H9 (cell line): ENCODE measurements around the gene GANAB. TPM values are rescaled to one million over a fixed set of nuclear protein-coding genes. Genes with fewer than 3 reads are reported as not detected.

Experiments
- DNase-seq: peaks from one replicate; pipeline ENCODE4 v3.0.0-alpha.2; 2017
- H2AFZ ChIP-seq: one replicate; pipeline ENCODE4 v1.6.1; 2013; ENCODE audit warnings: mild to moderate bottlenecking, low read length, control low read depth, moderate library complexity
- H2AK5ac ChIP-seq: 2 replicates; pipeline ENCODE4 v1.6.1; 2013; ENCODE audit warnings: low read length, control low read depth, mixed read lengths; ENCODE audit not compliant: insufficient read length
- H2BK120ac ChIP-seq: one replicate; pipeline ENCODE4 v1.6.1; 2013; ENCODE audit warnings: low read depth, mild to moderate bottlenecking, low read length, control low read depth, inconsistent platforms; ENCODE audit not compliant: poor library complexity, severe bottlenecking
- H2BK12ac ChIP-seq: 2 replicates; pipeline ENCODE4 v1.6.1; 2013; ENCODE audit warnings: low read length, control low read depth, mixed read lengths, low read depth; ENCODE audit not compliant: insufficient read length
- H2BK15ac ChIP-seq: 2 replicates; pipeline ENCODE4 v1.6.1; 2013; ENCODE audit warnings: low read depth, low read length, control low read depth
- H2BK20ac ChIP-seq: one replicate; pipeline ENCODE4 v1.6.1; 2013; ENCODE audit warnings: low read depth, mild to moderate bottlenecking, low read length, control low read depth, inconsistent platforms; ENCODE audit not compliant: poor library complexity, severe bottlenecking
- H2BK5ac ChIP-seq: 2 replicates; pipeline ENCODE4 v1.6.1; 2013; ENCODE audit warnings: low read length, control low read depth, mixed read lengths; ENCODE audit not compliant: insufficient read length
- H3K14ac ChIP-seq: 2 replicates; pipeline ENCODE4 v1.6.1; 2013; ENCODE audit warnings: low read length, control low read depth; ENCODE audit not compliant: insufficient read depth
- H3K18ac ChIP-seq: 2 replicates; pipeline ENCODE4 v1.6.1; 2013; ENCODE audit warnings: low read depth, mild to moderate bottlenecking, mixed read lengths, low read length, control low read depth; ENCODE audit not compliant: insufficient read length
- H3K23ac ChIP-seq: 2 replicates; pipeline ENCODE4 v1.6.1; 2013; ENCODE audit warnings: low read length, control low read depth, mixed read lengths, low read depth; ENCODE audit not compliant: insufficient read length
- H3K23me2 ChIP-seq: 2 replicates; pipeline ENCODE4 v1.6.1; 2013; ENCODE audit warnings: low read depth, mild to moderate bottlenecking, mixed read lengths, low read length, control low read depth; ENCODE audit not compliant: insufficient read length, poor library complexity, severe bottlenecking
- H3K27ac ChIP-seq: 2 replicates; pipeline ENCODE4 v1.5.1; 2013; ENCODE audit warnings: low read length, control low read depth, mixed read lengths, low read depth; ENCODE audit not compliant: insufficient read length
- H3K27me3 ChIP-seq: 2 replicates; pipeline ENCODE4 v1.6.1; 2013; ENCODE audit warnings: low read length, control low read depth, inconsistent platforms; ENCODE audit not compliant: insufficient read depth
- H3K4ac ChIP-seq: 2 replicates; pipeline ENCODE4 v1.6.1; 2013; ENCODE audit warnings: low read depth, mild to moderate bottlenecking, control low read depth, inconsistent platforms, low read length, moderate library complexity
- H3K4me1 ChIP-seq: 2 replicates; pipeline ENCODE4 v1.6.1; 2013; ENCODE audit warnings: low read length, control low read depth, inconsistent platforms; ENCODE audit not compliant: insufficient read depth
- H3K4me2 ChIP-seq: 2 replicates; pipeline ENCODE4 v1.6.1; 2013; ENCODE audit warnings: low read length, control low read depth, mixed read lengths; ENCODE audit not compliant: insufficient read length, insufficient read depth
- H3K56ac ChIP-seq: 2 replicates; pipeline ENCODE4 v1.6.1; 2013; ENCODE audit warnings: low read depth, mild to moderate bottlenecking, mixed read lengths, low read length, control low read depth; ENCODE audit not compliant: insufficient read length
- H3K79me1 ChIP-seq: 2 replicates; pipeline ENCODE4 v1.6.1; 2013; ENCODE audit warnings: low read depth, mild to moderate bottlenecking, moderate library complexity, low read length, control low read depth, inconsistent platforms; ENCODE audit not compliant: insufficient read depth, poor library complexity, severe bottlenecking
- H3K79me2 ChIP-seq: 2 replicates; pipeline ENCODE4 v1.6.1; 2013; ENCODE audit warnings: low read length, control low read depth, inconsistent platforms; ENCODE audit not compliant: insufficient read depth
- H3K9ac ChIP-seq: 2 replicates; pipeline ENCODE4 v1.6.1; 2013; ENCODE audit warnings: low read length, control low read depth, mixed read lengths; ENCODE audit not compliant: insufficient read length; ENCODE audit errors: extremely low read depth
- H3K9me3 ChIP-seq: one replicate; pipeline ENCODE4 v1.6.1; 2013; ENCODE audit warnings: low read depth, low read length, inconsistent platforms; ENCODE audit not compliant: control insufficient read depth
- H3T11ph ChIP-seq: one replicate; pipeline ENCODE4 v1.6.1; 2013; ENCODE audit warnings: mild to moderate bottlenecking, low read length, control low read depth, inconsistent platforms
- H4K20me1 ChIP-seq: one replicate; pipeline ENCODE4 v1.6.1; 2013; ENCODE audit not compliant: control insufficient read depth, insufficient read length, insufficient read depth
- H4K5ac ChIP-seq: 2 replicates; pipeline ENCODE4 v1.6.1; 2013; ENCODE audit warnings: low read depth, mild to moderate bottlenecking, mixed read lengths, low read length, control low read depth; ENCODE audit not compliant: insufficient read length
- H4K8ac ChIP-seq: replicated peaks from 2 replicates; pipeline ENCODE4 v1.6.1; 2013; ENCODE audit warnings: low read length, control low read depth, mixed read lengths, low read depth; ENCODE audit not compliant: insufficient read length
- H4K91ac ChIP-seq: 2 replicates; pipeline ENCODE4 v1.6.1; 2013; ENCODE audit warnings: low read depth, mild to moderate bottlenecking, moderate library complexity, mixed read lengths, low read length, control low read depth; ENCODE audit not compliant: insufficient read length
- H3K27ac Mint-ChIP-seq, 3 experiments: 2 replicates in 2 of 3; 3 replicates in 1 of 3; pipeline ENCODE4 v1.8.0; 2020 to 2021; ENCODE audit warnings: mixed read lengths in 3 of 3, mild to moderate bottlenecking in 1 of 3, moderate library complexity in 1 of 3
- H3K27me3 Mint-ChIP-seq: 2 replicates; pipeline ENCODE4 v1.8.0; 2021; ENCODE audit warnings: low read depth, mild to moderate bottlenecking, moderate library complexity, mixed read lengths
- H3K36me3 Mint-ChIP-seq, 3 experiments: 2 replicates in 2 of 3; 3 replicates in 1 of 3; pipeline ENCODE4 v1.8.0; 2020 to 2021; ENCODE audit warnings: low read depth in 3 of 3, mixed read lengths in 3 of 3; ENCODE audit not compliant: insufficient read depth in 1 of 3
- H3K4me1 Mint-ChIP-seq, 2 experiments: 2 replicates each; pipeline ENCODE4 v1.8.0; 2020; ENCODE audit warnings: mixed read lengths in 2 of 2
- H3K4me3 Mint-ChIP-seq, 2 experiments: 2 replicates in 1 of 2; 3 replicates in 1 of 2; pipeline ENCODE4 v1.8.0; 2020 to 2021; ENCODE audit warnings: mild to moderate bottlenecking in 2 of 2, mixed read lengths in 2 of 2, moderate library complexity in 1 of 2
- H3K9me3 Mint-ChIP-seq, 2 experiments: 2 replicates in 1 of 2; 3 replicates in 1 of 2; pipeline ENCODE4 v1.8.0; 2020; ENCODE audit warnings: mild to moderate bottlenecking in 2 of 2, mixed read lengths in 2 of 2, moderate library complexity in 1 of 2
- WGBS: extraction: QIAGEN DNeasy Blood & Tissue Kit; methylation state at CpG from one replicate; pipeline ENCODE4 v1.1.7; 2013; ENCODE audit warnings: missing lambda C conversion rate, low lambda C conversion rate, mixed read lengths; ENCODE audit not compliant: insufficient read length; ENCODE audit errors: extremely low coverage; 5-methylcytosine and 5-hydroxymethylcytosine counted together
- total RNA-seq: library from RNA; stranded (reverse); gene quantifications from 2 replicates; pipeline ENCODE4 v1.2.1, GENCODE V29; 2021
- TF ChIP-seq, protein P1 (sequence below): fragments of 200-600 bp; sonication (generic); conservative IDR thresholded peaks from 3 replicates; pipeline ENCODE4 v1.8.0; 2021; ENCODE audit warnings: antibody characterized with exemption, mild to moderate bottlenecking

GANAB gene
- total RNA-seq, 1 experiment from 2014 or later: 387 TPM

DNA sequence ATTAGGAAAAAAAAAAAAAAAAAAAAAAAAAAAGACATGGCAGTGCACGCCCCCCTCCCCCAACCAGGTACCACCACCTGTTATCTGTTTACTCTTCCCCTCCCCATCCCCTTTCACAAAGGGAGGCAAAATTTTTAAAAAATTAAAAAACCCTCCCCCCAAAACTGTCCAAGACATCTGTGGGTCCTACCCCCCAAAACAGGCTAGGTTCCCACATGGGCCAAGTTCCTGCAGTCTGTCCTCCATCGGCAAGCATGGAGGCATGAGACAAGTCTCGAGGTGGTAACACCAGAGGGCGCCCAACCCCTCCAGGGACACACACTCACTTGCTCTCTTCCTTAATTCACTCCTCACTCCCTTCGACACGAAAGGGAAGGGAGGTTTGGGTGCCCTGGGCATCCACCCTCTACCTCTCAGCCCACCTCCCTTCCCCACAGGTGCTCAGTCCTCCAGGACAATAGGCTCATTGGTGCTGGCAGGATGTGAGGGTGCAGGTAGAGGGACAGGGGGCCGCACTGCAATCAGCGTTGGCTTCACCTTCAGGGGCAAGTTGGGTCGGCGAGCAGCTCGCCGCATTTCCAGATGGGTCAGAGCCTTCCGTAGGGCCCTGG is 52.9 kb downstream of the GANAB start:
- no peaks in the 10 kb centered on the region for H4K20me1 ChIP-seq
- H3K27ac Mint-ChIP-seq: peak overlapping the region; percentile 72 to 92 (median 83); a peak in 6 of 7 replicates

More for the DNA sequence above, 52.9 kb downstream of the GANAB start:
- no peaks in the 10 kb centered on the region for H3K9me3 Mint-ChIP-seq
- Histone ChIP-seq H2AK5ac (no peak overlapping the region), H3K27me3 (no peaks in the 10 kb centered on the region), H3K4me2 (no peak overlapping the region), H3K14ac (no peak overlapping the region), H2BK12ac (no peak overlapping the region), H2BK15ac (no peak overlapping the region), H4K5ac (no peak overlapping the region), H2BK5ac (no peak overlapping the region), H3K79me1 (no peaks in the 10 kb centered on the region), H3K4ac (no peak overlapping the region), H2AFZ (no peak overlapping the region), H3K79me2 (no peaks in the 10 kb centered on the region), H3K9me3 (no peaks in the 10 kb centered on the region), H3K27ac (no peak overlapping the region), H3T11ph (no peak overlapping the region), H2BK120ac (no peak overlapping the region), H3K23me2 (peaks cover 5% of the 10 kb centered on the region), H2BK20ac (no peak overlapping the region), H3K18ac (no peak overlapping the region), H3K23ac (no peak overlapping the region), H4K91ac (no peak overlapping the region), H3K9ac (no peak overlapping the region), H3K56ac (no peak overlapping the region), H4K8ac (no peak overlapping the region), H3K4me1 (no peaks in the 10 kb centered on the region; the same call in 1 of the 2 replicates)
- peaks cover 21 to 26% of the 10 kb centered on the region in 2 experiments for H3K4me1 Mint-ChIP-seq
- DNase-seq: peak; percentile 85
- no CpG with 5 or more reads among the region's 13 CpGs for WGBS
- TF ChIP-seq, protein P1, sequence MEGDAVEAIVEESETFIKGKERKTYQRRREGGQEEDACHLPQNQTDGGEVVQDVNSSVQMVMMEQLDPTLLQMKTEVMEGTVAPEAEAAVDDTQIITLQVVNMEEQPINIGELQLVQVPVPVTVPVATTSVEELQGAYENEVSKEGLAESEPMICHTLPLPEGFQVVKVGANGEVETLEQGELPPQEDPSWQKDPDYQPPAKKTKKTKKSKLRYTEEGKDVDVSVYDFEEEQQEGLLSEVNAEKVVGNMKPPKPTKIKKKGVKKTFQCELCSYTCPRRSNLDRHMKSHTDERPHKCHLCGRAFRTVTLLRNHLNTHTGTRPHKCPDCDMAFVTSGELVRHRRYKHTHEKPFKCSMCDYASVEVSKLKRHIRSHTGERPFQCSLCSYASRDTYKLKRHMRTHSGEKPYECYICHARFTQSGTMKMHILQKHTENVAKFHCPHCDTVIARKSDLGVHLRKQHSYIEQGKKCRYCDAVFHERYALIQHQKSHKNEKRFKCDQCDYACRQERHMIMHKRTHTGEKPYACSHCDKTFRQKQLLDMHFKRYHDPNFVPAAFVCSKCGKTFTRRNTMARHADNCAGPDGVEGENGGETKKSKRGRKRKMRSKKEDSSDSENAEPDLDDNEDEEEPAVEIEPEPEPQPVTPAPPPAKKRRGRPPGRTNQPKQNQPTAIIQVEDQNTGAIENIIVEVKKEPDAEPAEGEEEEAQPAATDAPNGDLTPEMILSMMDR: peak; percentile 83
- H3K36me3 Mint-ChIP-seq: peaks cover 40 to 66% (median 65%) of the 10 kb centered on the region in 3 experiments
- H3K27me3 Mint-ChIP-seq: no peaks in the 10 kb centered on the region
- H3K4me3 Mint-ChIP-seq: peak overlapping the region; percentile 35 to 66
